ENCODE results near the gene MYL3.

Gene MYL3

GRCh38 chr3:46865546-46865945 is 2.3 kb upstream of the MYL3 start:
- DNase-seq (ENCODE audit: low read depth in 2 of 2): no peak

DNA sequence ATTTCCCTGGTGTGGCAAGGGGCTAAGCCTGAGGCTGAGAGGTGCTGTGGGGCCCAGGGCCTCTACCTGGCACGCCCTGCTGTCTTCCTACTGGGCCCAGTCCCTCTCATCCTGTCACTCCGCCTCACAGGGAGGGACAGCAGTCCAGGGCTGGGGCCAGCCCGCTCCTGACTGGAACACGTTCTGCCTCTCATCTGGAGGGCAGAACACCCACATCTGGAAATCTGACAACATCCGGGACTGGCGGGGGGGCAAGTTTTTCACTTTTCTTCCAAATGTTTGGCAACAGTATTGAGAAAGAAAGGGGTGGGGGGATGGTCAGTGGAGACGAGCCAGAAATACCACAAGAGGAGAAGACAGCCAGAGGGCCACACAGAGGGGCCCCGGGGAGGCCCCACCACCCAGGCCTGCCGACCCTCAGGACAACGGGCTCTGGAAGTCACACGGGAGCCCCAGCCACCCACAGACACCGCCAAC is 1.8 kb upstream of the MYL3 start:
- DNase-seq (ENCODE audit: low read depth in 2 of 2): peak; percentile 63 to 71

- DNase-seq (ENCODE audit: low read depth in 2 of 2): no peak
These were observed 1.0 kb upstream of the MYL3 start for GRCh38 chr3:46864061-46864881.

DNA sequence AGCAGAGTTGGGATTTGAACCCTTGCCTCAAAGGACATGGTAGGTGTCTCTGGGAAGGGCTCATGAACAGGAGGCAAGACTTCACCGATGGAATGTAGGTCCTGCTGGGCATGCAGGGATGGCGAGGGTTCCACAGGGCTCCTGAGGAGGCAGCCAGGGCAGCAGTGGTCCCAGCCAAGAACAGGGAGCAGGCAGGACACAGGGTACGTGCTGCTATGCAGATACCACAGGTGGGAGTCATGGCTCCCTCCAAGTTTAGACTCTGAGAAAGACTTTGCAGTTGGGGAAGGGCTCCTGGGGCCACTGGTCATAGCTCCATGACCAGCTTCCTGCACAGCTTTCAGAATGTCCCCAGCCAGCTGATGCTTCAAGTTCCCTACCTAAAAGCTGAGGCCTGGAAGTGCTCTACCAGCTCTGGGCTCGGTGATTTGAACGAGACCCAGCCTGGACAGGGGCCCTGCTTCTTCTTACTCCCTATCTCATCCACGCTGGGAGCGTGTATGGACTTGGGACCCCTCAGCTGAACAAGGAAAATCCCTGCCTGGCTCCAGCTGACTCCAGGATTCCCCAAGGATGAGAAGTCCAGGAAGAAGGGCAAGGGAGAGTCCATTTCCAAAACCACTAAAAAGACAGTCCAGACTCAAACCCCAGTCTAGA is 747 bp downstream of the MYL3 start:
- no peak for DNase-seq (ENCODE audit: low read depth in 2 of 2)

GRCh38 chr3:46861605-46862368 is 1.5 kb downstream of the MYL3 start:
- no peak for DNase-seq (ENCODE audit: low read depth in 2 of 2)

GRCh38 chr3:46860810-46861604 is 2.2 kb downstream of the MYL3 start:
- DNase-seq (ENCODE audit: low read depth in 2 of 2): no peak

GRCh38 chr3:46860017-46860809 is 3.0 kb downstream of the MYL3 start:
- DNase-seq (ENCODE audit: low read depth in 2 of 2): no peak

- no peak for DNase-seq (ENCODE audit: low read depth in 2 of 2)
These were observed 4.1 kb downstream of the MYL3 start for GRCh38 chr3:46859001-46859710.

- DNase-seq (ENCODE audit: low read depth in 2 of 2): no peak
These were observed 4.8 kb downstream of the MYL3 start for GRCh38 chr3:46858456-46858855.

GRCh38 chr3:46857485-46858341 is 5.5 kb downstream of the MYL3 start:
- DNase-seq (ENCODE audit: low read depth in 2 of 2): no peak

DNA sequence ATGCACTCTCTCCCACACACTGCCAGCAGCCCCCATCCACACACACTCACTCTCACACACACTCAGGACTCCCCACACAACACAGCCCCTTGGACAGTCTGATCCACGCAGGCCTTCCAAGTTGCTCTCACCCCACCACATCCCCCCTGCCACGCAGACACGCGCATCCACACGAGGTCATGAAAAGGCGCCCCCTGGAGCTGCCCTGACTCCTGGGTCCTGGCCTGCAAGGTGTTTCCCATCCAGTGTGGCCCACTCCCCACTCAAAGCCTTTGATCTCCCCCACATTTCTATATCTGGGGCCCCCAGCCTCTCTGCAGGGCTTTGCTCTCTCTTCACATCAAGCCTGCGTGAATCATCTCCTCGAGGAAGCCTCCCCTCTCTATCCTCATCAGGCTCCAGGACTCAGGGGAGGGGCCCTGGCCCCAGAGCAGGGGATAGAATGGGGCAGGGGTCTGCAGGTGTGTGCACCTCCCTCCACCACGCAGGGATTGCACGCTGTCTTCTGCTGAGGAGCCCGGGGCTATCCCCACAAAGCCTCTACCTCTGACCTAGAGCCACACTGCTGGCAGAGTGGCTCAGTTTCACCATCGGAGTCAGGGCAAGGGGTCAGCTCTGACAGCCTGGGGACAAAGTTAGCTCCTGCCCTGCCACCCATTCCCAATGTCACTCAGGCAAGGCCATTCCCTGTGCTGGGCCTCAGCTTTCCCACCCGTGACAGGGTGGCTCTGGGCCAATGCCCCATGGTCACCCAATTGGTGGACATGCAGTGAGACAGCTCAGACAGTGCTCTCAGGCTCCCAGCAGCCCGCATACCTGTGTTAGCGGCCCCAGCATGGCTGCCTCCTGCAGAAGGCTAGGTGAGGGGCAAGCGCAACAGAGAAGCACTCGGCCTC is 6.4 kb downstream of the MYL3 start:
- DNase-seq (ENCODE audit: low read depth in 2 of 2): no peak

DNA sequence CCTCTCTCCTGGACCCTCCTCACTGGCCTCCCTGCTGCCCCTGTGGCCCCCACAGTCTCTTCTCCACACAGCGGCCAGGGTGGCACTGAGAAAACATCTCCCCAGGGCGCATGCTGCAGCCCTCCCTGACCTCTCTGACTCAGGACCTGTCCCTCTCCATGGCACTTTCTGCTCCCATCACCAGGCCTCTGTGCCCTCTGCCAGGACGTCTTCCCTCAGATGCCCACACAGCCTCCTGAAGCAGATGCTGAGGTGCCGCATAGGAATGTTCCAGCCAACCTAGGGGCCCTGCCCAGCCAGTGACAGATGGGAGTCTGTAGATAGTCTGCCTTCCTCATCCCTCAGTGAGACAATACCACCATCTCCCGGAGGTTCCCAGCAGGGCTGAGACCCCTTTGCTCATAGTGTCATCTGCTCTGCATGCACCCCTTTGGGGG is 8.7 kb downstream of the MYL3 start:
- no peak for DNase-seq (ENCODE audit: low read depth in 2 of 2)

DNA sequence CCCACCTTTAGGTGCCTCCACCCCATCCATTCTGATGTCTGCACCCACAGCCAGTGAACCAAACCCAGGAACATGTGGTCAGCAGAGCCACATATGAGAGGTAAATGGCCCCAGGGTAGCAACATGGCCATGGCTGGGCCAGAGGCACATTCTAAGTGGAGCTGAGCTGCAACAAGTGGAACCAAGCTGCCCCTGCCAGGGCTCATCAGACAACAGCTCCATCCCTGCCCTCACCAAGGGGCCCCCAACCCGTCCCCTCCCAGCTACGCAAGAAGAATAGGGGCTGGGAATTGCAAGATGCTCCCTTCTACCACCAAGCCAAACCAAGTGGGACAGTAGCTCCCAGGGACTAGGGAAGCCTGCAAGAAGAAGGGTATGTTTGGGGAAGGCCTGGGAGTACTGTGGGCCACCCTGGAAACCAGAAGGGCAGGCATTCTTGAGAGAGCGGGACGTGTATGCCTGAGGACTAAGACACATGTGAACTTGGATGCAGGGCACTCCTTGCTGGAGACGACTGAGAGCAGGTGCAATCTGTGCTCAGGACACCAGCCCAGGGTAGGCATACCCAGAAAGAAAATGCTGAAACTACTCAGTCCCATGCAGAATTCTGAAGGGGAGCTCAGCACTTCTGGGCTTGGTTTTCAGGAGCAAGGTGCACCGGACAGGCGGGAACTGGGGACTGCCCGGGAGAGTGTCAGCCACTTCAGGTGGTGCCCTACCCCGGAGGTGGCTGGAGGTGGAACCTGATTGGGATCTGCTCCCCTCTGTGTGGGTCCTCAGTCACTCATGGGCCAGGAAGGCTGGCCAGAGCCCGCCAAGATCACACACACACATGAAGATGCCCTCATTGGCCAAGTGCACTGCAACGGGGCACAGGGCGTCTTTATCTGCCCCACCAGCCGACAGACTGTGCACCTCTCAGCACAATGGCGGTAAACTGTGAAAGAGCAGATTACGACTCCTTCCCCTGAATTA is 9.5 kb downstream of the MYL3 start:
- no peak for DNase-seq (ENCODE audit: low read depth in 2 of 2)

GRCh38 chr3:46852839-46853355 is 10.3 kb downstream of the MYL3 start:
- DNase-seq (ENCODE audit: low read depth in 2 of 2): no peak

DNA sequence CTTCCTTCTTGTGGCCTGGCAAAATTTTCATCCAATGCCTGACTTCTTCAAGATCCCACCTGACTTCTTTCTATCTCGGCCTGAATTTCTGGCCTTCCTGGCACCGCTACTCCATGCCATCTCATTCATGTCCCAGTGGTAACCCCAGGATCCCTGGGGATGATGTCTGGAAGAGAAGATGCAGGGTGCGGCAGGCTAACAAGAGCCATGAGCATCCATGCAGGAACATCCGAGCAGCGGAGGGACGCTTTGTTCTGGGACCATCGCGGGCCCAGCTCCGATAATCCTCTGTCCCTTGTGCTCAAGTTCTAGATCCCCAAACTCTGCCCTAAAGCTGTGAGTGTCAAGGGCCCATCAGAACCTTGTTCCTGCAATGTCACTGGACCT is 10.9 kb downstream of the MYL3 start:
- no peak for DNase-seq (ENCODE audit: low read depth in 2 of 2)

Measured in fibroblast of skin of left quadriceps (primary cell).